AG04450 (cell line): ENCODE results near the gene CYP4B1. TPM values are rescaled to one million over a fixed set of nuclear protein-coding genes. Genes with fewer than 3 reads are reported as not detected.

Source experiments
- CTCF ChIA-PET: fragments of 300-600, 350-600 bp; formaldehyde crosslinking; extraction: SDS; loops from one replicate; lab custom pipeline; 2022; ENCODE audit warnings: antibody characterized with exemption, inconsistent platforms; lab: Charles Lee
- POLR2A ChIA-PET: fragments of 350-600 bp; formaldehyde crosslinking; extraction: SDS; loops from one replicate; lab custom pipeline; 2021; ENCODE audit warnings: antibody characterized with exemption, inconsistent platforms; lab: Yijun Ruan, JAX
- DNase-seq: peaks from one replicate; pipeline ENCODE4 v3.0.0-alpha.2; 2011; ENCODE audit warnings: low read depth, low spot score
- H3K27ac ChIP-seq: one replicate; pipeline ENCODE4 v1.5.1; 2012; ENCODE audit warnings: low read depth, low read length, control low read depth
- H3K27me3 ChIP-seq: one replicate; pipeline ENCODE4 v1.6.0; 2012; ENCODE audit warnings: low read length; ENCODE audit not compliant: control insufficient read depth, insufficient read depth
- H3K4me3 ChIP-seq: 2 replicates; pipeline ENCODE4 v1.5.1; 2011; ENCODE audit warnings: mild to moderate bottlenecking, low read depth, low read length, control low read depth
- H3K9me3 ChIP-seq: 2 replicates; pipeline ENCODE4 v1.5.1; 2012; ENCODE audit warnings: low read length; ENCODE audit not compliant: control insufficient read depth, insufficient read depth
- polyA plus RNA-seq: library from polyadenylated mRNA; depleted of rRNA; stranded (reverse); fragments of >200 nt; gene quantifications from 2 replicates; pipeline ENCODE4 v1.2.3, GENCODE V29; 2011
- TF ChIP-seq, protein P1 (sequence below): IDR thresholded peaks from 2 replicates; pipeline ENCODE4 v1.5.1; 2011; ENCODE audit warnings: low read depth, low read length, control low read depth, inconsistent platforms

CYP4B1 gene
- polyA plus RNA-seq, 1 experiment, result not detected

DNA sequence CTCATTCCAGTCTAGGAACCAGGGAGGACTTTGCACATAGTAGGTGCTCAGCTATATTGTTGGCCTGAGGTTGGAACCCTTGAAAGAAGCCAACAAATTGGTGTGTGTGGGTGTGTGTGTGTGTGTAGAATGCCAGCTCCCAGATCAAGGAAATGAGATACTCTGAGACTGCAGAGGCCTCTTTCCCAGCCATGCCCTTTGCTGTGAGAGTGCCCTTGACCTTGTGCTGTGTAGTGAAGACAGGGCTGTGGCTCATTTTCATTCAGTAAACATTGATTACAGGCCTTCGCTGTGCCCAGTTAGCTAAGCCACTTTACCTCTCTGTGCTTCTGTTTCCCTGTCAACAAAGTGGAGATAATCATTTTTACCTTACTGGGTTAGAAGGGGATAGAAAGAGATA lies 3.2 kb downstream of the CYP4B1 start:
- Histone ChIP-seq H3K4me3 (no peak overlapping the region), H3K9me3 (no peaks in the 10 kb centered on the region), H3K27ac (no peak overlapping the region), H3K27me3 (no peaks in the 10 kb centered on the region)
- TF ChIP-seq, protein P1, sequence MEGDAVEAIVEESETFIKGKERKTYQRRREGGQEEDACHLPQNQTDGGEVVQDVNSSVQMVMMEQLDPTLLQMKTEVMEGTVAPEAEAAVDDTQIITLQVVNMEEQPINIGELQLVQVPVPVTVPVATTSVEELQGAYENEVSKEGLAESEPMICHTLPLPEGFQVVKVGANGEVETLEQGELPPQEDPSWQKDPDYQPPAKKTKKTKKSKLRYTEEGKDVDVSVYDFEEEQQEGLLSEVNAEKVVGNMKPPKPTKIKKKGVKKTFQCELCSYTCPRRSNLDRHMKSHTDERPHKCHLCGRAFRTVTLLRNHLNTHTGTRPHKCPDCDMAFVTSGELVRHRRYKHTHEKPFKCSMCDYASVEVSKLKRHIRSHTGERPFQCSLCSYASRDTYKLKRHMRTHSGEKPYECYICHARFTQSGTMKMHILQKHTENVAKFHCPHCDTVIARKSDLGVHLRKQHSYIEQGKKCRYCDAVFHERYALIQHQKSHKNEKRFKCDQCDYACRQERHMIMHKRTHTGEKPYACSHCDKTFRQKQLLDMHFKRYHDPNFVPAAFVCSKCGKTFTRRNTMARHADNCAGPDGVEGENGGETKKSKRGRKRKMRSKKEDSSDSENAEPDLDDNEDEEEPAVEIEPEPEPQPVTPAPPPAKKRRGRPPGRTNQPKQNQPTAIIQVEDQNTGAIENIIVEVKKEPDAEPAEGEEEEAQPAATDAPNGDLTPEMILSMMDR, result no peak
- POLR2A ChIA-PET, result no interaction called here
- no peak for DNase-seq
- CTCF ChIA-PET, result no interaction called here

DNA sequence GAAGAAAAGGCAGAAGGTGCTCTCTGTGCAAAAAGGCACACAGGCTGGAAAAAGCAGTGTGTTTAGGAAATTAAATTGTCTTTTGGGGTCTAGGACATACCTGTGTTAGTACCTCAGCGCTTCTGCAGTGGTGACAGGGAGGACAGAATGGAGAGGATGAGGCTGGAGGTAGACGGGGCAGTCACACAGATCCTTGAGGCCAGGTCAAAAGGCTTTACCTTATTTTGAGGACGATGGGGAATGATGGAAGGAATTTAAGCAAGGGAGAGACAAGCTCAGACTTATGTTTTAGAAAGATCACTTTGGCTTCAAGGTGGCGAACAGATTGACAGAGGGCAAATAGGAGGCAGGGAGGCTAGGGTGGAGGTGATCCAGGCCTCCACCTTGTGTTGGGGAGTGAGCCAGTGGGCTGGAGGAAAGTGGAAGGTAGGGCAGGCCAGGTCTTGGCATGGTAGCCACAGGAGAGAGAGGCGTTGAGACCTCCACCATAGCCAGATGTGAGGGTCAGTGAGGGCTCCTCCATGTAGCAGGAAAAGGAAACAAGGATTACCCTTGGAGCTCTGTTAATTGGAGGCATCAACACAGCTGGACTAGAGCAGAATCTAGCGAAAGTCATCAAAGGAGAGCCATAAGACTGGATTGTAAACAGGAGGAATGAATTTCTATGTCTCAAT lies 4.2 kb downstream of the CYP4B1 start:
- TF ChIP-seq, protein P1, result no peak
- Histone ChIP-seq H3K27ac (no peak overlapping the region), H3K4me3 (no peak overlapping the region), H3K9me3 (no peaks in the 10 kb centered on the region), H3K27me3 (no peaks in the 10 kb centered on the region)
- ChIA-PET POLR2A (no interaction called here), CTCF (no interaction called here)
- no peak for DNase-seq

DNA sequence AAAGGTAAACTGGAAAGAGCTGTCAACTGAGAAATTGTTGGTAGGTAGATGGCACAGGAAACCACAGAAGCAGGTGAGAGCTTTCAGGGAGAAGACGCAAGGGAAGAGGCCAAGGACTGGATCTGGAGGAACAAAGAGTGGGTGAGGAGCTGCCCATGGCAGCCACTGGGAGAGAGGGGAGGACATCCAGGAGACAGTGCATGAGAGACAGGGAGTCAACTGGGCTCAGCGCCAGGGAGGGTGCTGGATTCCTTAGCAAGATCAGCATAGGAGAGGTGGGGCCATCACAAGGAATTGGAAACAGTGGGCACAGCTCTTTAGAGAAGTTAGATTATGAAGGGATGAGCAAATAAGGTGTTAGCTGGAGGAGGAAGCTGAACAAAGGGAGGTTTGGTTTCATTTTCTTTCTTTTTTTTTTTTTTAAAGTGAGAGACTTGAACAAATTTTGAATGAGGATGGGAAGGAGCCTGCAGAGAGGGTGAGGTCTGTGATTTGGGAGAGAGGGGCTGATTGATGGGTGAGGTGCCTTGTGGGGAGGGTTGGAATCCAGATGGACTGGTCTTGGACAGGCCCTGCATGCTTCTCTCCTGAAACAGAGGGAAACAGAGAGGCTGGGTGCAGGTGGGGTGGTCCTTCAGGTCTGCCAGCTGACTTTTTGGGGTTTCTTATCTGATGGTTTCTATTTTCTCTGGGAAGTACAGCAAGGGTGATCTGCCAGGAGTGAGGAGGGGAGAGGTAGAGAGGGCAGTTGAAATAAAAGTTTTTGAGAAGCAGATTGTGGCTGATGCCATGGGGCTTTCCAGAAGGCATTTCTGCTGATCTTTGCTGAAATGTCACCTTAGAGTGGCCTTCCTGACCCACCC lies 5.4 kb downstream of the CYP4B1 start:
- Histone ChIP-seq H3K27me3 (no peaks in the 10 kb centered on the region), H3K9me3 (no peaks in the 10 kb centered on the region), H3K27ac (no peak overlapping the region), H3K4me3 (no peak overlapping the region)
- TF ChIP-seq, protein P1, result no peak
- CTCF ChIA-PET, result no interaction called here
- POLR2A ChIA-PET, result no interaction called here
- DNase-seq, result no peak

DNA sequence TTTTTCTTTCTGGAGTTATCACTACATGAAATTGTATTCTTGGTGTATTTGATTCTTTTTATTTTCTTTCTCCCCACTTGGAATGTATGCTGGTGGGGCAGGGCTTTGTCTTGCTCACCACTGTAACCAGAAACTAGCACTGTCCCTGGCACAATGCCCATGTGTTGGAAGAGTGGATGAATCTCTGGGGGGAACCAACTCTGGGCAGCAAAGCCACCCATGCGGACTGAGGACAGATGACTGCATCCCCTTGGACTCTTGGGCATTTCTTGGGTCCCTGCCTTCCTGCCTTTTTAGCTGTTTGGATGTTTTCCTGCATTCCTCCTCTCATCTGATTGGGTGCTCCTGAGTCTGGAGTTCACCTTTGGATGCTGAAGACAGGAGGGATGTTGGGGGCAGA lies 6.1 kb downstream of the CYP4B1 start:
- H3K27ac ChIP-seq, result no peak overlapping the region
- no peaks in the 10 kb centered on the region for H3K9me3 ChIP-seq
- no peaks in the 10 kb centered on the region for H3K27me3 ChIP-seq
- no peak for DNase-seq
- H3K4me3 ChIP-seq, result no peak overlapping the region
- ChIA-PET CTCF (no interaction called here), POLR2A (no interaction called here)
- TF ChIP-seq, protein P1, result no peak

DNA sequence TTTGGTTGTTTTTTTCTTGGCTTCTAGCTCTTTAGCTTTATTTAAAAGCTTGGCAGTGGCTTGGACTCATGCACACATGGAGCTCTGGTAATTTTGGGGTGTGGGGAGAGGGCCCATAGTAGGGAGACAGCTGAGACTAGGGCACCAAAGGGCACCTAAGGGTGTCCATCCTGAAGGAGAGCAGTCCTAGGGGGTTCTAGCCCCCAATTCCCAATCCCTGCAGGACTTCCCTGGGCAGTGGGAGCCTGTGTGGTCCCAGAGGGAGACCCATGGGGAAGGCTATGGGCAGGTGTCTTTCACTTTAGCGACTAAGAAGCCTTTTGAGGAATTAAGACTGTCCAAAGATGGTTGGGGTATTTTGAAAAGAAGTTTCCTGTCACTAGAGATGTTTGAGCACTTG lies 6.9 kb downstream of the CYP4B1 start:
- TF ChIP-seq, protein P1, result no peak
- Histone ChIP-seq H3K27ac (no peak overlapping the region), H3K27me3 (no peaks in the 10 kb centered on the region), H3K4me3 (no peak overlapping the region), H3K9me3 (no peaks in the 10 kb centered on the region)
- DNase-seq, result no peak
- CTCF ChIA-PET, result no interaction called here
- POLR2A ChIA-PET, result no interaction called here
